HL-60 (cell line): ENCODE results near the gene SPDYA.

Experiments
- DNase-seq, 2 experiments: peaks; one replicate each; pipeline ENCODE4 v3.0.0-alpha.2; 2010 to 2020; ENCODE audit warnings: low read depth in 1 of 2, low spot score in 1 of 2
- H3K27ac ChIP-seq: fragments of 250-450 bp; sonication (Bioruptor Pico); replicated peaks from 2 replicates; pipeline ENCODE4 v1.5.1; 2020; ENCODE audit warnings: mild to moderate bottlenecking, moderate library complexity
- H3K27me3 ChIP-seq: fragments of 250-450 bp; sonication (Bioruptor Pico); 2 replicates; pipeline ENCODE4 v1.5.1; 2021; ENCODE audit warnings: mild to moderate bottlenecking, moderate library complexity; ENCODE audit not compliant: insufficient read depth, poor library complexity, severe bottlenecking
- H3K4me3 ChIP-seq: replicated peaks from 2 replicates; pipeline ENCODE4 v1.5.1; 2011; ENCODE audit warnings: mild to moderate bottlenecking, control low read depth, low read length; ENCODE audit not compliant: insufficient read depth
- CTCF ChIP-seq: IDR thresholded peaks from one replicate; pipeline ENCODE4 v1.5.1; 2011; ENCODE audit warnings: low read length, control low read depth, inconsistent platforms; ENCODE audit not compliant: insufficient read depth
- GABPA ChIP-seq: IDR thresholded peaks from 2 replicates; pipeline ENCODE4 v1.6.1; 2012; ENCODE audit warnings: low read depth
- POLR2AphosphoS5 ChIP-seq: IDR thresholded peaks from 2 replicates; pipeline ENCODE4 v1.6.1; 2012; ENCODE audit warnings: low read depth
- REST ChIP-seq: IDR thresholded peaks from 2 replicates; pipeline ENCODE4 v1.6.1; 2012; ENCODE audit warnings: low read depth; ENCODE audit not compliant: insufficient replicate concordance
- SPI1 ChIP-seq: IDR thresholded peaks from 2 replicates; pipeline ENCODE4 v1.6.1; 2012; ENCODE audit warnings: low read depth, mild to moderate bottlenecking, borderline replicate concordance

Gene SPDYA

GRCh38 chr2:28822036-28822435 lies 11.4 kb downstream of the SPDYA start:
- no peak overlapping the region for H3K27ac ChIP-seq
- no peak overlapping the region for H3K4me3 ChIP-seq
- H3K27me3 ChIP-seq: no peaks in the 10 kb centered on the region
- DNase-seq: no peak
- TF ChIP-seq REST (no peak), GABPA (no peak), POLR2AphosphoS5 (no peak), CTCF (no peak), SPI1 (no peak)

GRCh38 chr2:28824207-28824606 lies 13.6 kb downstream of the SPDYA start:
- Histone ChIP-seq H3K27ac (no peak overlapping the region), H3K27me3 (no peaks in the 10 kb centered on the region), H3K4me3 (no peak overlapping the region)
- TF ChIP-seq REST (no peak), GABPA (no peak), POLR2AphosphoS5 (no peak), CTCF (no peak), SPI1 (no peak)
- DNase-seq: no peak

GRCh38 chr2:28824870-28825269 lies 14.2 kb downstream of the SPDYA start:
- no peaks in the 10 kb centered on the region for H3K27me3 ChIP-seq
- TF ChIP-seq REST (no peak), SPI1 (no peak), GABPA (no peak), CTCF (no peak), POLR2AphosphoS5 (no peak)
- no peak overlapping the region for H3K27ac ChIP-seq
- no peak for DNase-seq
- no peak overlapping the region for H3K4me3 ChIP-seq
